PFSK-1 (cell line): Measurements from ENCODE around the gene NT5M.

Source experiments
- FOXP2 ChIP-seq: optimal IDR thresholded peaks from 2 replicates; pipeline ENCODE3; 2011; ENCODE audit warnings: borderline replicate concordance, control low read depth, inconsistent platforms; ENCODE audit not compliant: insufficient read depth; ENCODE audit errors: extremely low read length, extremely low read depth
- POLR2AphosphoS5 ChIP-seq: IDR thresholded peaks from 2 replicates; pipeline ENCODE4 v1.6.1; 2012; ENCODE audit warnings: low read depth, mild to moderate bottlenecking, control low read depth, low read length, moderate library complexity
- SIN3A ChIP-seq: IDR thresholded peaks from 2 replicates; pipeline ENCODE4 v1.6.1; 2012; ENCODE audit warnings: mild to moderate bottlenecking, low read length, moderate library complexity, borderline replicate concordance; ENCODE audit not compliant: insufficient read depth
- TAF1 ChIP-seq: IDR thresholded peaks from 2 replicates; pipeline ENCODE4 v1.6.1; 2012; ENCODE audit warnings: low read length, control low read depth, borderline replicate concordance; ENCODE audit not compliant: insufficient read depth
- TF ChIP-seq, protein P1 (sequence below), 2 experiments: IDR thresholded peaks; 2 replicates each; pipeline versions ENCODE4 v1.6.1 to v1.8.0; 2011 to 2012; ENCODE audit warnings: low read depth in 2 of 2, low read length in 2 of 2, control low read depth in 1 of 2, inconsistent platforms in 1 of 2, mild to moderate bottlenecking in 1 of 2, moderate library complexity in 1 of 2; ENCODE audit not compliant: insufficient read depth in 1 of 2

The NT5M gene

DNA sequence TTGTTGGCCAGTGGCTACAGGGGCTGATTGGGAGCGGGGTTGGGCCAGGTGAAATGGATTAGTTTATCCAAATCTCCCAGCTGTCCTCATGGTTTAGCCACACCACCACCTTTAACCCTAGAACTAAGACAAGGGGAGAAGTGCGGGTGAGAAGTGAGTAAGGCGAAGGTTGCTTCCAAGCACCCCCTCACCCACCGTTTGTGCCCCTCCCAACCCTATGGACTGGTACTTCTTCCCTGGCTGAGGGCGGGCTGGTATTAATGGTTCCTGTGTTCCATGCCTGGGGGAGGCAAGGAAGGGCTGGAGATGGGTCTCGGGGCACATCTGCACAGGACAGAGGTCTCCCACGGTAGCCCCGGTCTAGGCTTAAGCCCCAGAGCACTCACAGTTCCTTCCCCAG lies 25.1 kb downstream of the NT5M start:
- TF ChIP-seq FOXP2 (no peak), TAF1 (no peak), POLR2AphosphoS5 (no peak), SIN3A (no peak)
- TF ChIP-seq, protein P1, sequence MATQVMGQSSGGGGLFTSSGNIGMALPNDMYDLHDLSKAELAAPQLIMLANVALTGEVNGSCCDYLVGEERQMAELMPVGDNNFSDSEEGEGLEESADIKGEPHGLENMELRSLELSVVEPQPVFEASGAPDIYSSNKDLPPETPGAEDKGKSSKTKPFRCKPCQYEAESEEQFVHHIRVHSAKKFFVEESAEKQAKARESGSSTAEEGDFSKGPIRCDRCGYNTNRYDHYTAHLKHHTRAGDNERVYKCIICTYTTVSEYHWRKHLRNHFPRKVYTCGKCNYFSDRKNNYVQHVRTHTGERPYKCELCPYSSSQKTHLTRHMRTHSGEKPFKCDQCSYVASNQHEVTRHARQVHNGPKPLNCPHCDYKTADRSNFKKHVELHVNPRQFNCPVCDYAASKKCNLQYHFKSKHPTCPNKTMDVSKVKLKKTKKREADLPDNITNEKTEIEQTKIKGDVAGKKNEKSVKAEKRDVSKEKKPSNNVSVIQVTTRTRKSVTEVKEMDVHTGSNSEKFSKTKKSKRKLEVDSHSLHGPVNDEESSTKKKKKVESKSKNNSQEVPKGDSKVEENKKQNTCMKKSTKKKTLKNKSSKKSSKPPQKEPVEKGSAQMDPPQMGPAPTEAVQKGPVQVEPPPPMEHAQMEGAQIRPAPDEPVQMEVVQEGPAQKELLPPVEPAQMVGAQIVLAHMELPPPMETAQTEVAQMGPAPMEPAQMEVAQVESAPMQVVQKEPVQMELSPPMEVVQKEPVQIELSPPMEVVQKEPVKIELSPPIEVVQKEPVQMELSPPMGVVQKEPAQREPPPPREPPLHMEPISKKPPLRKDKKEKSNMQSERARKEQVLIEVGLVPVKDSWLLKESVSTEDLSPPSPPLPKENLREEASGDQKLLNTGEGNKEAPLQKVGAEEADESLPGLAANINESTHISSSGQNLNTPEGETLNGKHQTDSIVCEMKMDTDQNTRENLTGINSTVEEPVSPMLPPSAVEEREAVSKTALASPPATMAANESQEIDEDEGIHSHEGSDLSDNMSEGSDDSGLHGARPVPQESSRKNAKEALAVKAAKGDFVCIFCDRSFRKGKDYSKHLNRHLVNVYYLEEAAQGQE (IDR thresholded peaks at IDR 0.05; ENCODE audit: insufficient read depth in 1 of 2, low read depth in 2 of 2, low read length in 2 of 2) = no peak

DNA sequence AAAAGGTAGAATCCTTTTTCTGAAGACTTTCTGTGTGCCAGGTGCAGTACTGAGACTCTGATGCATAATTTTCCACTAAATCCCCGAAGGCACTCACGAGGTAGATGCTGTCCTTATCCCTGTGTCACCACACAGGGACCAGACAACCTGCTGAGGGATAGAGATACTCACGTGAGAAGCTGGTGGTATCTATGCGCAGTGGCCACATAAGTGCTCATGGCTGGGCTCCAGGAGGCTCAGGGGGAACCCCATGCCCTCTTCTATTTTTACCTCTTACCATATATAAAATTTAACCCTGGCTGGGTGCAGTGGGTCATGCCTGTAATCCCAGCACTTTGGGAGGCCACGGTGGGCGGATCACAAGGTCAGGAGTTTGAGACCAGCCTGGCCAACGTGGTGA lies 38.3 kb downstream of the NT5M start:
- TF ChIP-seq SIN3A (no peak), TAF1 (no peak), POLR2AphosphoS5 (no peak), FOXP2 (no peak)
- TF ChIP-seq, protein P1 (IDR thresholded peaks at IDR 0.05; ENCODE audit: insufficient read depth in 1 of 2, low read depth in 2 of 2, low read length in 2 of 2) = no peak

- TF ChIP-seq, protein P1 (IDR thresholded peaks at IDR 0.05; ENCODE audit: insufficient read depth in 1 of 2, low read depth in 2 of 2, low read length in 2 of 2) = no peak
- TF ChIP-seq POLR2AphosphoS5 (no peak), SIN3A (no peak), FOXP2 (no peak), TAF1 (no peak)
Observed at GRCh38 chr17:17342242-17342945, 39.2 kb downstream of the NT5M start.

DNA sequence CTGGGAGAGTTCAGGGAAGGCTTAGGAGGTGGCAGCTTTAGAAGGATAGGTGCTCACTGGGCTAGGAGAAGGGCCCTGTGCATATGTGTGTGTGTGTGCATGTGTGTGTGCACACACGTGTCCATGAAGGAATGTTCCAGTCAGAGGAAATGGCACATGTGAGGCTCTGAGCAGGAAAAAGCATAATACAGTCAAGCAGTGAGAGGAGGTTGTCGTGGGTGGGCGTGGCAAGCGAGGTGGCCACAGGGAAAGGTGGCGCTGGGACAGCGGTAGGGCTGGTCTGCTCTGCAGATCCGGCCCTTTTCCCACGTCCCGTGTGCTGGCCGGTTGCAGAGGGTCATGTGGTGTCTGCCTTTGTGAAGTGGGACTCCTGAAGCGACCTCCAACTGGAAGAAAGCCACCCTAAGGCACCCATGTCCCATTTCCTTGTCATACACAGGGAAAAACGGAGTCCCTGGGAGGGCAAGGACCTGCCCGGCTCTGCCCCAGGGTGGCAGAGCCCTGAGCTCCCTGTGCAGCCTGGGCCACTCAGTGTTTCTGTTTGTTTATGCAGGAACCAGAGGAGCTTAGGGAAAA lies 40.1 kb downstream of the NT5M start:
- no peak for TF ChIP-seq POLR2AphosphoS5
- TF ChIP-seq SIN3A = no peak
- no peak for TF ChIP-seq TAF1
- TF ChIP-seq, protein P1 (IDR thresholded peaks at IDR 0.05; ENCODE audit: insufficient read depth in 1 of 2, low read depth in 2 of 2, low read length in 2 of 2) = no peak
- no peak for TF ChIP-seq FOXP2
